Mesenteric fat pad (tissue), 1 donor: ENCODE measurements around the gene EZR. TPM values are rescaled to one million over a fixed set of nuclear protein-coding genes. Genes with fewer than 3 reads are reported as not detected.
"Not testable (repeated sequence)": the region's sequence is repeated elsewhere in the genome, so short reads cannot be mapped to it uniquely, and the experiment has no call there.

Experiments
- DNase-seq: peaks from one replicate; pipeline ENCODE4 v3.0.0-alpha.2; 2020; ENCODE audit warnings: low spot score
- total RNA-seq: library from RNA; stranded (reverse); fragmentation: NEBNext Ultra II Directional; extraction: Animal tissue kit (Norgen Biotek cat#: 25700); gene quantifications from one replicate; pipeline ENCODE4 v1.2.1, GENCODE V29; 2021
- donor health status: DM: yes; HTN: yes; CAD: no.

Gene EZR
- total RNA-seq, 1 donor from 2014 or later: 43.1 TPM

DNA sequence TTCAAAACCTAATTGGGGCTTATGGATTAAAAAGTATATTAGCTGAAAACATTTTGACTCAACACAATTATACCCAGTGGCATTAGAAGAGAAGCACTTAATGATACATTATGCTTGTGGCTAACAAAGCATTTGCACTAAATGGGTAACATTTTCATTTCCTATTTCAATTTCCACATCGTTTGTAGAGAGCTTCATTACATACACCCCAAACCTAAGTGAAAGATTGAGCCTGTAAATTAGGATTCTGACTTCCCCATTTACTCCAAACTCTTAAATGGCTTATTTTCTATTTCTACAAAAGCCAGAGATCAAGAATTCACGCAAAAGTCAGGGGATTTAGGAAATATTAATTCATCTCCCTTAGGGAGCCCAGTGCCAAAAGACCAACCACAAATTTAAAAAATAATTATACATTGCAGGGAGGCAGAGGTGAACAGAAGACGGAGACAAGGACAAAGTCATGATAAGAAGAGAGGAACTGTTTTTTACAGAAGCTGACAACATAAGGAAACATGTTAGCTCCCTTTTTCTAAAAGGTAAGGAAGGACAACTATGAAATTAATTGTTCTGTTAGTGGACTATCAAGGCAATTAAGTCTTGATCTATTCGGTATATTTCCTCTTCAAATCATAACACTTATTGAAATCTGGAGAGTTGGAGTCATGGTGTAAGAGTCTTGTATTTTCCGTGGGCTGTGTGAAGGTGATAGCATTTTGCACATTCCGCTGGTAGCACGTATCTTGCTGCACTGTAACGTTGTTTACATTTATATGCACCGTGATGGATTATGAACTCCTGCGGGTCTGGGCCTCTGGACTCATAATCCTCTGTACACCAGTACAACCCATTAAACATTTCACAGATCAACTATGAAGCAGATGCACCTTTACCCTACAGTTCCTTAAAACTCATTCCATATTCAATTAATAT is 24.8 kb upstream of the EZR start:
- no peak for DNase-seq

DNA sequence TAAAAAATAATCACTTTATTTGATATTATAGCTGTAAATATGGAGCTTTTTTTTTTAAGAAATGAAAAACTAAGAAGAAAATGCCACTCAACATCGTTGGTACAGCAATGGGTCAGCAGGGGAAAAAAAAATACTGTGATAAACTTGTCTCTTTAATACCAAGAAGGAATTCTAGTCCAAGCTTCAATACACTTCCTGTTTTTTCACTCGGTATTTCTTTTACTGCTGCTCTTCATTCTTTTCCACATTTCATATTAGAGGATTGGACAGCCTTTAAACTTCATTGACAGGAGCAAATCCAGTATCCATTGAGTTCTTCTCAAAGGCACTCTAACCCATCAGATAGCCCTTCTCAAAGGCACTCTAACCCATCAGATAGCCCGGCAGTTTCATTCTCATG is 22.2 kb upstream of the EZR start:
- no peak for DNase-seq

DNA sequence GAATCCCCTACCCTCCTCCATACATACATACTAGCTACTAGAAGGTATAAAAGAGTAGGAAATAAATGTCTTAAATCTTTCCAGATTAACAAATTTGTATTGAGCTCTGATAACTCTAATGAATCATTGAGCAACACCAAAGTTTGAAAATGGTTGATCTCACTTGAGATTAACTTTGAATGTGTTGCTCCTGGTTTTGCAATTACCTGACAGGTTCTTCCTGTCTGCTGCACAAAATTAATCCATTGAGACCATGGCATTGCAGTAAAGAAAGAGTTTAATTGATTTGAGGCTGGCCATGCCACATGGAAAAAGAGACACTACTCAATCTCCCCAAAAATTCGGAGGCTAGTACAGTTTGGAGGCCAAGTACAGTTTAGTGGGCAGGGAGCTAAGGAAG is 21.3 kb upstream of the EZR start:
- DNase-seq: no peak

DNA sequence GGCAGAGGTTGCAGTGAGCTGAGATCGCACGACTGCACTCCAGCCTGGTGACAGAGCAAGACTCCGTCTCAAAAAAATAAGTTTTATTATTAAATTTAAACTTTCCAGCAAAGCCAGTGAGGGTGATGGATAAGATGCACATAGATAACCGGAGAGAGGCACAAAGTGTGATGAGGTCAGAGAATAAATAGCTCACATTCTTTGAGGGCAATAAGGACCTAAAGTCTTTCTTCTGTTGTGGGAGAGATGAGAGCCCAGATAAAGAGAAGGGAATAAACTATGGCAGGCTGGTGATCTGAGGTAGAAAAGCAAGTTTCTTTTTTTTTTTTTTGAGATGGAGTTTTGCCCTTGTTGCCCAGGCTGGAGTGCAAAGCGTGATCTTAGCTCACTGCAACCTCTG is 20.6 kb upstream of the EZR start:
- no peak for DNase-seq

DNA sequence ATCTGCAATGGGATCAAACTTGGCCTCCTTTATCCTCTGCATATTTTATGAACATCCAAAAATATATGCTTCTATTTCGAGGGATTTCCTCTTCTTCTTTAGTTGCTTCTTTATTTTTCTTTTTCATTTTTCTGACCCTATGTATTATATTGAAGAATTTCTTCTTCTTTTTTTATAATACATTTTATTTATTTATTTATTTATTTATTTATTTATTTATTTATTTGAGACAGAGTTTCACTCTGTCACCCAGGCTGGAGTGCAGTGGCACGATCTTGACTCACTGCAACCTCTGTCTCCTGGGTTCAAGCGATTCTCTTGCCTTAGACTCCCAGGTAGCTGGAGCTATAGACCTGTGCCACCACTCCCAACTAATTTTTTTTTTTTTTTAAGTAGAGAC is 19.6 kb upstream of the EZR start:
- DNase-seq: not testable (repeated sequence)

DNA sequence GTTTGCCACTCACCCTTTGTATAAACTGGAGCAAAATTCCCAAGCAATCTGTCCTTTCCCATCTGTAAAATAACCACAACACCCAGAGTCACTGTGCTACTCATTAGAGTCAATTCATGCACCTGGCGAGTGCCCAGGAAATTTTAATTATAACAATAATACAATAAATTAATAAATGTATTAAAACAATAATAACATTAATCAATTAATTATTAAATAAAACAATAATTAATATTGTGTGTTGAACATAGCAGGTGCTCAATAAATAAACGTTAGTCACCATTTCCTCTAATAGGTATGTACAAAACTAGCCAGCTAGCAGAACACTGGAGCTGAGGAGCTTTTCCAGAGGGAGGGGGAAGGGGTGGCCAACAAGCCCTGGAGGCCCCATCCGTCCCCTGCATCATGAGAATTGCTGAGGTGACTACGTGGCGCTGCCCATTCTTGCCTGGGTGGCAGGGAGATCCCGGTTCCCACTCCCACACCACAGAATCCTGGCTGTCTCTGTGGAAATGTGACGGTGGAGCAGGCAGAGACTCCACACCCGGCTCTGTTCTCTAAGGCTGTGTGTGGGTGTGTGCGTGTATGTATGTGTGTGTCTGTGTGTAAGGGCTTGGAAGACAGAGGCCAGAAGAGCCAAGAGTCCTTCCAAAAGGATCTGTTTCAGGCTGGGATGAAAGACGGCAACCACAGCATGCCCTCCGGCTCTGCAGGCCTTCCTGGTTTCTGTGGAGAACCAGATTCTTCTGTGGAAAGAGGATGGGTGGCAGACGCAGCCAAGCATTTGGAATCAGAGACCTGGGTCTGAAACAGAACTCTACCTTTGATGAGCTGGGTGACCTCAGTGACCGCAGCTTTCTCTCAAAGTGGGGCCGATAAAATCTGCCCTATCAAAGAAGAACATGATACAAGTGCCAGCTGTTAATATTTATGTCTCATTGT is 18.8 kb upstream of the EZR start:
- peak; percentile 49 for DNase-seq

DNA sequence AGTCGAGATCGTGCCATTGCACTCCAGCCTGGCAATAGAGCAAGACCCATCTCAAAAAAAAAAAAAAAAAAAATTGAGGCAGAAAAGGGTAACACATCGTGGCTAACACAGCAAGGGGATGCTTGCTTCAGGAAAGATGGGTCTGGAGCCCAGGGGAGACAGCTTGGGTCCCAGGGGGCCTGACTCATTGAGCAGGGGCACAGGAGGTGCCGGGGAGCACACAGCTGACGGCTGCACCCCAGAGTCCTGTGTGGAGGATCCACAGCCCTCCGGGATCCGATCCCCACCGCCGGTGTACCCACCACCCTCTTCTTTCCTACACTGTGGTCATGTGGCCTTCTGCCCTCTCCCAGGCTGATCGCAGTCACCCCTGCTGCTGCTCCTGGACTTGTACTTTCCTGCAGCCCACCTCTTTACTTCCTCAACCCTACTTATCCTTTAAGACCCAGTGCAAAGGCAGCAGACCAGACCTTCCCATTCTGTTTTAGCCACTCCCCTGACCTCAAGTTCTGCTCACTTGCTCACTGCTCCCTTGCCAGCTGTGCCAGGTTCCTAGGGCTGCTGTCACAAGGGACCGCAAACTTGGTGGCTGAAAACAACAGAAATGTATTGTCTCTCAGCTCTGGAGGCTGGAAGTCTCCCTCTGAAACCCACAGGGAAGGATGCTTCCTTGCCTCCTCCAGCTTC is 17.6 kb upstream of the EZR start:
- peak; percentile 84 for DNase-seq

DNA sequence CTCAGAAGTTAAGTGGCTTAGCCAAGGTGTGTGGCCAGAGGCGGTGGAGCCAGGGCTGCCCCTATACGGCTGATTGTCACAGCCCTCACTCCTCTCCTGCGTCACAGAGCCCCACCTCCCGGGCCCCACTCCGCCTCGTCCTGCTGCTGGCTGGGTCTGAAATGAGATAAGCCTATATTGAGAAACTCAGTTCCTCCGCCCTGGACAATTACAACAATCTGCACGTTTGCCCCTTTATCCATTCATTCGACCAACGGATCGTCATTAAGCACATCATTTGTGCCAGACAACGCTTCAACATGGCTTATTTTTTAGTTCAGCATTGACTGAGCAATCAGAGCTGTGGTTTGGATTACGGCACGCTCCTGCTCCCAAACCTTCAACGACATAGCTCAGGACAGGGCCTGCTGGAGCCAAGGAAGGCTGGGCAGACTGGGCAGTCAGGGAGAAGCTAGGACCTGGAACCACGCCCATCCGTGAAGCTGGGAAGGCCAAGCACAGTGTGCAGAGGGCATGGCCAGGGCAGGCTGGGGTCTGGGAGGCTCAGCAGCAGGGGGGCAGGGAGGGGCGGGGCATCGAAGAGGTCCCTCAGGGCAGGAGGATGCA is 16.6 kb upstream of the EZR start:
- DNase-seq: peak; percentile 82

DNA sequence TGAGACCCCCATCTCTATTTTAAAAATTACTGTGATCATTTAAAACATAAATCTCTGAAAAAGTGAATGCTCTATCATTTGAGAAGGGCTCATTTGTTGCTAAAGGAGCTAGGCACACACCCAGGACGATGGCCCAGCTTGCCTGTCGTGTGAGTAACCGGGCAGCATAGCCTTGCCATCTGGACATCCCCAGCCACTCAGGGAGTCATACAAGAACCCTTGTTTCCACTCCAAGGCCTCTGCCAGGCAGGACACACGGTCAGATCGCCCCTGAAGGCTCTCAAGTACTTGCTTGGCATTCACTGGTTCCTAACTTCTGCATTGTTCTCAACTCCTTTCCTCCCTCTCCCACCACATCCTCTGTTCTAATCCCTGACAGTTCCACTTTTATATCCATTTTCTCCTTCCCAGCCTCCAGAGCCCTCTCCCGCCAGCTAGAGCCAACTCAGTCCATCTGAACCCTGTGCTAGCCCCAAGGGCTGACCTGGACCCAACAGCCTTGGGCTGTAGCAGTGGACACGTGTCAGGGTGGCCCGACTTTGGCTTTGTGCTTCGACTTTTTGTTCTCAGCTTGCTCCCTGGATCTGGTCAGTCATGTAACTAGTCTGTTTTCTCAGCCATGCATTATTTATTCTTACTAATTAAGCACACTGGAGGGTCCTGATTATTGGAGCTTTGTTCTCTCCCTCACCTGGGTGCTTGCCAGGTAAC is 15.7 kb upstream of the EZR start:
- DNase-seq: peak; percentile 75

DNA sequence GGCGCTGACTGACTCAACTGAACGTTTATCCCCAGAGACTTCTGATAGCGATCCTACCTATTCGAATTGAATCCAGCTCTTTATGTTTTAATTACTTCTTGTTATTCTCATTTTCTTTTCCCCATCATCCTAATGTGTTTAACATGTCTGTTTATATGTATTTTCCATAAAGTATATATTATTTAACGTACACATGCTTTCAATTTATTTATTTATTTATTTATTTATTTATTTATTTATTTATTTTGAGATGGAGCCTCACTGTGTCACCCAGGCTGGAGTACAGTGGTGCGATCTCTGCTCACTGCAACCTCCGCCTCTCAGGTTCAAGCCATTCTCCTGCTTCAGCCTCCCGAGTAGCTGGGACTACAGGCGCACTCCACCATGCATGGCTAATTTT is 13.6 kb upstream of the EZR start:
- not testable (repeated sequence) for DNase-seq

DNA sequence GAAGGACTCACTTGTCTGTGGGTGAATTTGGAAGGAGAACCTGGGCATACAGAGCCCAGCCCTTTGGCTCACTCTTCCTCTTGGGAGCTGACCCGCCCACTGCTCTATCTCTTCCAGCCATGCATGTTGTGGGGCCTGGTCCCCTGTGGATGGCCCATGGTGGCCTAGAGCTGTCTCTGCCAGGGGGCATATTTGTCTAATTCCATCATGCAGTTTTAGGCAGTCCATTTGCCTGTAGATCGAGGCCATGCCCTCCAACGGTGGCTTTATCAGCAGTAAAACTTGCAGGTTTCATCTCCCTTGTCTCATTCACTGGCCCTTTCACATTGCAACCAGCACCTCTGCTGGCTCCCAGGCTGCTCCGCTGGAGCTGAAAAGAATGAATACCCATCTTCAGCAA is 12.9 kb upstream of the EZR start:
- no peak for DNase-seq

DNA sequence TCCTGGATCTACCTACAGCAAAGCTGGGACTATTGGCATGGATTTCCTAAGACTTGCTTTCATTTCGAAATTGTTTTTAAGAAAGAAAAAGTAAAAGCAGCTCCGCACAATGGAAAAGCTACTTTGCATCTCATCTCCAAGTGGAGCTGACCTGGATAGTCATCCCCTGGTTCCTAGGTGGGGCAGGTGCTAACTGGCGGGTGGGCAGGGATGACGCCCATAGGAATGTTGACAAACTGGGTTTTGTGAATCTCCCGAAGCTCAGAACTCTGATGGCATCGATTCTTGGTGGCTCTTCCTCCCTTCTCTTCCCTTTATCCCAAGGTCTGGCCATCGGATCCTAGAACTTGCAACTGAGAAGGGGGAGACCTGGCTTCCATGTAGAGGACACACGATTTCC is 12.4 kb upstream of the EZR start:
- no peak for DNase-seq

DNA sequence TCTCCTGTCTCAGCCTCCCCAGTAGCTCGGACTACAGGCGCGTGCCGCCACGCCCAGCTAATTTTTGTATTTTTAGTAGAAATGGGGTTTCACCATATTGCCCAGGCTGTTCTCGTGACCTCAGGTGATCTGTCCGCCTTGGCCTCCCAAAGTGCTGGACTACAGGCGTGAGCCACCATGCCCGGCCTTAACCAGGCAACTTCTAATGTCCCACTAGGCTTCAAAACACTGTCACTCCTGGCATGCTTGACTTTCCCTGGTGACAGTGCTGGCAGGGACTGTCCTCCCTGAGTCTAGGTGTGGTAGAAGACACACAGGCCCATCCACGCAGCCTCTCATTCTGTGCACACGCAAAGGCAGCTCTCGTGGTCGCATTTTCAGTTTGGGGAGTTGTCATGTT is 11.6 kb upstream of the EZR start:
- no peak for DNase-seq

DNA sequence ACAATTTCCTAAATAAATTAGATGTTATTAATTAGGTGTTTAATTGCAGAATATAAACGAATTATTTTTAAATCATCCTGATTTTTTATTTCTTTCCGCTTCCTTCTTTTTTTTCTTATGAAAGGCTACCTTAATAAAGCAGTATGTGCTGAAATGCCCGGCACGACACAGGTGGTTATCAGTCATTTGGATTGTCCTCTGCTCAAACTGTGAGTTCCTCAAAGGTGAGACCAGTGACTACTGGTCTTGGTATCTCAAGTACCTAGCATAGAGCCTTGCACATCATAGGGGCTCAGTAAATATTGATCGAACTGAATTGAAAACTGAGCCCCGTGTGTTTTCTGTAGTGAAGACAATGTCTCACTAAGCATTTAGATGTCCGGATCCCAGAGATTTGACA is 9.6 kb upstream of the EZR start:
- no peak for DNase-seq

DNA sequence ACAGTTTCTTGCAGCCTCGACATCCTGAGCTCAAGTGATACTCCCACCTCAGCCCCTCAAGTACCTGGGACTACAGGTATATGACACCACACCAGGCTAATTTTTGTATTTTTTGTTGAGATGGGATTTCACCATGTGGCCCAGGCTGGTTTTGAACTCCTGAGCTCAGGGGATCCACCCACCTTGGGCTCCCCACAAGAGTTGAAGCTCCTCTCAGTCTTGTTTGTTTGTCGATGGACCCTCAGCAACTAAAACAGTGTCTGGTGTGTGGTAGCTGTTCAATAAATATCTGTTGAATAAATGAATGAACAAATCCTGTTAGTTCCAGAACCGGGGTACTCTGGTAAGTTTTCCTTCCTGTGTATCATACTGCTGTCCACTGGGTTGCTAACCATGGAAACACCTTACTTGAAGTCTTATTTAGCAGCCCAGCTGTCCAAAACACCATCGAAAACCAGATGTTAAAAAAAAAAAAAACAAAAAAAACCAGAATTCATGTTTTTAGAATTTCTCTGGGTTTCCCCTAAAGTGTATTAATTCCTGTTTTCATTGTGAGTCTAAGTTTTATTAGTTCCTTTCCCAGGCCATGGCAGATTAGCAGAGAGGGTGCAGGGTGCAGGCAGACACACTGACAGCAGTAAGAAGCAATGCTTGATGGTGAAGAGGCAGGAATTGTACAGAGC is 7.8 kb upstream of the EZR start:
- no peak for DNase-seq

DNA sequence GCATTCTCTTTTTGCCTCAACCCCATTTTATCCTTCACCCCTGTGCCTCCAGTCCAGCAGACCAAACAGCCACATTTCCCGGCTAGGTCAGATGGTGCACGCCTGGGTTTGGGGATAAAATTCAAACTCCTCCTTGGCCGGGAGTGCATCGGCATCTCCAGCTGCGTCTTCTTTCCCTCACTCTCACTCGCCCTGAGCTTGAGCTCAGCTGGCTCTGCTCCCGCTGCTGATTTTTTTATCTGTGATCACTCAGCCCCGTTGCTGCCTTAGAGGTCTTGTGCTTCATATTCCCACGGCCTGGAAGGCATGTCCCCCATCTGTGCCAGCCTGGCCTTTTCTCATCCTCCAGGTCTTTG is 6.8 kb upstream of the EZR start:
- DNase-seq: no peak

DNA sequence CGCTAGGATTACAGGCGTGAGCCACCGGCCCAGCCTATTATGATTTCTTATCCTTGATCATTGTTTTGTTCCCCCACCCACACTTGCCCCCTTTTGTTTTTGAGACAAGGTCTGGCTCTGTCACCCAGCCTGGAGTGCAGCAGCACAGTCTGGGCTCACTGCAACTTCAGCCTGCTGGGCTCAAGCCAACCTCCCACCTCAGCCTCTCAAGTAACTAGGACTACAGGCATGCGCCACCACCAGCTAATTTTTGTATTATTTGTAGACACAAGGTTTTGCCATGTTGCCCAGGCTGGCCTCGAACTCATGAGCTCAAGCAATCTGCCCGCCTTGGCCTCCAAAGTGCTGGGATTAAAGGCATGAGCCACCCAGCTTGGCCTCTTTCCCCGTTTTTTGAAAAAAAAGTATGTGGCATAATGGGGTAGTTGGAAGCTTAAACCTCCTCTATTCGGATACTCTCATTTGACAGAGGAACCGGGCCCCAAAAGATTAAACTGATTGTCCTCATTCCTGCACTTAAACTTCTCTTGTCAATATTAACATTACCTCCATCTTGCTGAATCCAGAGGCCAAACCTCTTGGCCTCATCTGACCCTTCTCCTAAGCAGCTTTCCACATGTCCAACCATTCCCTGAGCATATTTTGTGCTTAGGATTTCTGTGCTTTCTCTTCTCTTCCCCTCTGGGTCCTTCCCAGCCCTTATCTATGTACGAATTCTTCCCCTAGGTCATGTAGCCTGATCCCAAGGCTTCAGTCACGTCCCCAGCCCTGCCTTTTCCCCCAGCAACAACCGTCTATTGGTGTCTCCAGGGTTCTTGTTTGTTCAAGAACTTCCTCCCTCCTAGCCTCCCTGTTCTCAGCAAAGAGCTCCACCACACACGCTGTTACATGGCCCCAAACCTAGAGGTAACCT is 6.1 kb upstream of the EZR start:
- DNase-seq: no peak

DNA sequence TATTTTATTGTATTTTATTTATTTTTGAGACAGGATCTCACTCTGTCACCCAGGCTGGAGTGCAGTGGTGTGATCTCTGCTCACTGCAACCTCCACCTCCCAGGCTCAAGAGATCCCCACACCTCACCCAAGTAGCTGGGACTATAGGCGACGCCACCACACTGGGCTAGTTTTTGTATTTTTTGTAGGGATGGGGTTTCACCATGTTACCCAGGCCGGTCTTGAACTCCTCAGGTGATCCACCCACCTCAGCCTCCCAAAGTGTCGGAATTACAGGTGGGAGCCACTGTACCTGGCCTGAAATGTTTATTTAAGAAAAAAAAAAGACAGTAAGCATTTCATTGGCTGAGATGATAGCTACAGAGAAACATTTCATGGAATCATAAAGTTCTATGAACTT is 4.4 kb upstream of the EZR start:
- not testable (repeated sequence) for DNase-seq
